ENCODE data around the gene PEDS1. TPM values are rescaled to one million over a fixed set of nuclear protein-coding genes. Genes with fewer than 3 reads are reported as not detected.

Gene PEDS1
- total and polyA plus RNA-seq, 2 of the 13 experiments (the other 11 are each of a cell fraction or from before 2014, with no cell fraction given) = 30.5 to 93.9 TPM

DNA sequence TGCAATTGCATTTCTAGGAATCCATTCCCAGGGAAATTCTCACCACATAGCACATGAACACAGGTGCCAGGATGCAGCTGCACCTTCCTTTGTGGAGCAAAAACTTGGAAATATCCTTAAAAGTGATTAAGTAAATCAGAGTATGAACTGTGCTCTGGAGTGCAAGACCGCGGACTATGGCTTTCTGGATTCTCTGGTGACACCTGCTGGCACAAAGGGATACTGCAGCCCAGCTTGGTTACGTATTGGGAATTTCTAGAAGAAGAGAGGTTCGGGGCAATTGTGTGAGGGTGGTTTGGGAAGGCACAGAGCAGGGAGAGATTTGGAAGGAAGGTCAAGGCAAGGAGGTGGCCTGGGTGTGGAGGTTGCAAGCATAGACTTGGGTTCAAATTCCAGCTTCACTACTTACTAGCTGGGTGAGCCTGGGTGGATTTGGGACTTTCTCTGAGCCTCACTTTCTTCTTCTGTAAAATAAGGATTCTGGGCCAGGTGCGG lies 15.9 kb upstream of the PEDS1 start (continued):
- TF ChIP-seq, protein P1, sequence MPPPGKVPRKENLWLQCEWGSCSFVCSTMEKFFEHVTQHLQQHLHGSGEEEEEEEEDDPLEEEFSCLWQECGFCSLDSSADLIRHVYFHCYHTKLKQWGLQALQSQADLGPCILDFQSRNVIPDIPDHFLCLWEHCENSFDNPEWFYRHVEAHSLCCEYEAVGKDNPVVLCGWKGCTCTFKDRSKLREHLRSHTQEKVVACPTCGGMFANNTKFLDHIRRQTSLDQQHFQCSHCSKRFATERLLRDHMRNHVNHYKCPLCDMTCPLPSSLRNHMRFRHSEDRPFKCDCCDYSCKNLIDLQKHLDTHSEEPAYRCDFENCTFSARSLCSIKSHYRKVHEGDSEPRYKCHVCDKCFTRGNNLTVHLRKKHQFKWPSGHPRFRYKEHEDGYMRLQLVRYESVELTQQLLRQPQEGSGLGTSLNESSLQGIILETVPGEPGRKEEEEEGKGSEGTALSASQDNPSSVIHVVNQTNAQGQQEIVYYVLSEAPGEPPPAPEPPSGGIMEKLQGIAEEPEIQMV (CRISPR knock-in tag; IDR thresholded peaks at IDR 0.05; ENCODE audit: low read depth) = peak; percentile 74; the same call in 1 of the 2 replicates
- TF ChIP-seq, protein P2, sequence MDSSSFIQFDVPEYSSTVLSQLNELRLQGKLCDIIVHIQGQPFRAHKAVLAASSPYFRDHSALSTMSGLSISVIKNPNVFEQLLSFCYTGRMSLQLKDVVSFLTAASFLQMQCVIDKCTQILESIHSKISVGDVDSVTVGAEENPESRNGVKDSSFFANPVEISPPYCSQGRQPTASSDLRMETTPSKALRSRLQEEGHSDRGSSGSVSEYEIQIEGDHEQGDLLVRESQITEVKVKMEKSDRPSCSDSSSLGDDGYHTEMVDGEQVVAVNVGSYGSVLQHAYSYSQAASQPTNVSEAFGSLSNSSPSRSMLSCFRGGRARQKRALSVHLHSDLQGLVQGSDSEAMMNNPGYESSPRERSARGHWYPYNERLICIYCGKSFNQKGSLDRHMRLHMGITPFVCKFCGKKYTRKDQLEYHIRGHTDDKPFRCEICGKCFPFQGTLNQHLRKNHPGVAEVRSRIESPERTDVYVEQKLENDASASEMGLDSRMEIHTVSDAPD (CRISPR knock-in tag; IDR thresholded peaks at IDR 0.05) = no peak
- TF ChIP-seq FOSL2 (CRISPR knock-in tag; IDR thresholded peaks at IDR 0.05) (peak; percentile 56), ZNF614 (CRISPR knock-in tag; IDR thresholded peaks at IDR 0.05; ENCODE audit: borderline replicate concordance) (peak; percentile 88), PHF21A (CRISPR knock-in tag; IDR thresholded peaks at IDR 0.05) (peak; percentile 83; the same call in 1 of the 2 replicates), MIER2 (CRISPR knock-in tag; IDR thresholded peaks at IDR 0.05) (peak; percentile 59; the same call in 1 of the 2 replicates), ZNF337 (CRISPR knock-in tag; IDR thresholded peaks at IDR 0.05; ENCODE audit: borderline replicate concordance, low read depth) (peak; percentile 90; the same call in 1 of the 2 replicates), SMAD3 (CRISPR knock-in tag; IDR thresholded peaks at IDR 0.05) (0 out of 2 replicates have a peak, but pooled peaks have one; percentile 71), ZNF775 (CRISPR knock-in tag; IDR thresholded peaks at IDR 0.05; ENCODE audit: borderline replicate concordance) (no peak), ZBTB7A (CRISPR knock-in tag; IDR thresholded peaks at IDR 0.05) (no peak), ZNF33B (CRISPR knock-in tag; IDR thresholded peaks at IDR 0.05) (peak; percentile 83; the same call in 1 of the 2 replicates), ATRX (CRISPR knock-in tag; IDR thresholded peaks at IDR 0.05; ENCODE audit: borderline replicate concordance) (0 out of 2 replicates have a peak, but pooled peaks have one; percentile 29), ZNF7 (CRISPR knock-in tag; IDR thresholded peaks at IDR 0.05) (no peak), ZNF660 (CRISPR knock-in tag; IDR thresholded peaks at IDR 0.05; ENCODE audit: borderline replicate concordance, low read depth) (no peak)
- TF ChIP-seq, protein P3, sequence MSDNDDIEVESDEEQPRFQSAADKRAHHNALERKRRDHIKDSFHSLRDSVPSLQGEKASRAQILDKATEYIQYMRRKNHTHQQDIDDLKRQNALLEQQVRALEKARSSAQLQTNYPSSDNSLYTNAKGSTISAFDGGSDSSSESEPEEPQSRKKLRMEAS (IDR thresholded peaks at IDR 0.05) = peak; percentile 10; the same call in 1 of the 2 replicates
- TF ChIP-seq, protein P4, sequence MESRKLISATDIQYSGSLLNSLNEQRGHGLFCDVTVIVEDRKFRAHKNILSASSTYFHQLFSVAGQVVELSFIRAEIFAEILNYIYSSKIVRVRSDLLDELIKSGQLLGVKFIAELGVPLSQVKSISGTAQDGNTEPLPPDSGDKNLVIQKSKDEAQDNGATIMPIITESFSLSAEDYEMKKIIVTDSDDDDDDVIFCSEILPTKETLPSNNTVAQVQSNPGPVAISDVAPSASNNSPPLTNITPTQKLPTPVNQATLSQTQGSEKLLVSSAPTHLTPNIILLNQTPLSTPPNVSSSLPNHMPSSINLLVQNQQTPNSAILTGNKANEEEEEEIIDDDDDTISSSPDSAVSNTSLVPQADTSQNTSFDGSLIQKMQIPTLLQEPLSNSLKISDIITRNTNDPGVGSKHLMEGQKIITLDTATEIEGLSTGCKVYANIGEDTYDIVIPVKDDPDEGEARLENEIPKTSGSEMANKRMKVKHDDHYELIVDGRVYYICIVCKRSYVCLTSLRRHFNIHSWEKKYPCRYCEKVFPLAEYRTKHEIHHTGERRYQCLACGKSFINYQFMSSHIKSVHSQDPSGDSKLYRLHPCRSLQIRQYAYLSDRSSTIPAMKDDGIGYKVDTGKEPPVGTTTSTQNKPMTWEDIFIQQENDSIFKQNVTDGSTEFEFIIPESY (CRISPR knock-in tag; IDR thresholded peaks at IDR 0.05) = peak; percentile 57; the same call in 1 of the 2 replicates
- TF ChIP-seq, protein P5, sequence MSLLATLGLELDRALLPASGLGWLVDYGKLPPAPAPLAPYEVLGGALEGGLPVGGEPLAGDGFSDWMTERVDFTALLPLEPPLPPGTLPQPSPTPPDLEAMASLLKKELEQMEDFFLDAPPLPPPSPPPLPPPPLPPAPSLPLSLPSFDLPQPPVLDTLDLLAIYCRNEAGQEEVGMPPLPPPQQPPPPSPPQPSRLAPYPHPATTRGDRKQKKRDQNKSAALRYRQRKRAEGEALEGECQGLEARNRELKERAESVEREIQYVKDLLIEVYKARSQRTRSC (CRISPR knock-in tag; IDR thresholded peaks at IDR 0.05; ENCODE audit: low read depth) = no peak
- TF ChIP-seq, protein P6, sequence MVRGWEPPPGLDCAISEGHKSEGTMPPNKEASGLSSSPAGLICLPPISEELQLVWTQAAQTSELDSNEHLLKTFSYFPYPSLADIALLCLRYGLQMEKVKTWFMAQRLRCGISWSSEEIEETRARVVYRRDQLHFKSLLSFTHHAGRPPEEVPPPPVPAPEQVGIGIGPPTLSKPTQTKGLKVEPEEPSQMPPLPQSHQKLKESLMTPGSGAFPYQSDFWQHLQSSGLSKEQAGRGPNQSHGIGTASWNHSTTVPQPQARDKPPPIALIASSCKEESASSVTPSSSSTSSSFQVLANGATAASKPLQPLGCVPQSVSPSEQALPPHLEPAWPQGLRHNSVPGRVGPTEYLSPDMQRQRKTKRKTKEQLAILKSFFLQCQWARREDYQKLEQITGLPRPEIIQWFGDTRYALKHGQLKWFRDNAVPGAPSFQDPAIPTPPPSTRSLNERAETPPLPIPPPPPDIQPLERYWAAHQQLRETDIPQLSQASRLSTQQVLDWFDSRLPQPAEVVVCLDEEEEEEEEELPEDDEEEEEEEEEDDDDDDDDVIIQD (CRISPR knock-in tag; IDR thresholded peaks at IDR 0.05; ENCODE audit: low read depth) = peak; percentile 64; the same call in 1 of the 2 replicates

All from HepG2 (cell line).